SK-N-SH treated with all-trans-retinoic acid at 6 μM for 48 hours (cell line): ENCODE data around the gene SNRK.

Source experiments
- ATAC-seq: fragments of 200-7000 bp; cut with Tn5 transposase; 3 replicates; pipeline ENCODE4 v1.9.1; 2020; ENCODE audit warnings: mild to moderate bottlenecking, moderate library complexity
- ARNTL ChIP-seq: fragments of 450-650 bp; formaldehyde crosslinking; IDR thresholded peaks from 2 replicates; pipeline ENCODE4 v1.5.0; 2020; ENCODE audit warnings: low read depth, mild to moderate bottlenecking, moderate library complexity, borderline replicate concordance
- BACH2 ChIP-seq: fragments of 250-450 bp; sonication (Bioruptor Pico); IDR thresholded peaks from 2 replicates; pipeline ENCODE4 v1.9.0; 2021; ENCODE audit warnings: mild to moderate bottlenecking, borderline replicate concordance
- CREB5 ChIP-seq: fragments of 250-450 bp; sonication (Bioruptor Pico); IDR thresholded peaks from 2 replicates; pipeline ENCODE4 v1.5.1; 2020; ENCODE audit warnings: low read depth, mild to moderate bottlenecking, moderate library complexity
- CSDC2 ChIP-seq: fragments of 250-450 bp; sonication (Bioruptor Pico); IDR thresholded peaks from 2 replicates; pipeline ENCODE4 v1.5.0; 2020; ENCODE audit warnings: mild to moderate bottlenecking, moderate library complexity
- CSRNP3 ChIP-seq: fragments of 250-450 bp; sonication (Bioruptor Pico); IDR thresholded peaks from 2 replicates; pipeline ENCODE4 v1.5.1; 2021; ENCODE audit warnings: mild to moderate bottlenecking, moderate library complexity
- ESRRG ChIP-seq: fragments of 250-450 bp; sonication (Bioruptor Pico); IDR thresholded peaks from 2 replicates; pipeline ENCODE4 v1.6.1; 2021; ENCODE audit warnings: mild to moderate bottlenecking
- GLIS3 ChIP-seq: fragments of 250-450 bp; sonication (Bioruptor Pico); IDR thresholded peaks from 2 replicates; pipeline ENCODE4 v1.5.0; 2020; ENCODE audit warnings: mild to moderate bottlenecking, moderate library complexity
- ISL1 ChIP-seq: fragments of 250-450 bp; sonication (Bioruptor Pico); IDR thresholded peaks from 2 replicates; pipeline ENCODE4 v2.1.2; 2022; ENCODE audit warnings: mild to moderate bottlenecking, moderate library complexity
- POU6F1 ChIP-seq: fragments of 250-450 bp; sonication (Bioruptor Pico); IDR thresholded peaks from 2 replicates; pipeline ENCODE4 v1.8.0; 2021; ENCODE audit warnings: low read depth, mild to moderate bottlenecking, moderate library complexity, borderline replicate concordance
- PPARA ChIP-seq: fragments of 250-450 bp; sonication (Bioruptor Pico); IDR thresholded peaks from 2 replicates; pipeline ENCODE4 v1.5.0; 2020; ENCODE audit warnings: mild to moderate bottlenecking, borderline replicate concordance
- RARB ChIP-seq: fragments of 250-450 bp; sonication (Bioruptor Pico); IDR thresholded peaks from 2 replicates; pipeline ENCODE4 v1.8.0; 2021; ENCODE audit warnings: mild to moderate bottlenecking, moderate library complexity
- SNAI2 ChIP-seq: fragments of 250-450 bp; sonication (Bioruptor Pico); IDR thresholded peaks from 2 replicates; pipeline ENCODE4 v1.5.0; 2020; ENCODE audit warnings: mild to moderate bottlenecking, moderate library complexity
- TCF4 ChIP-seq: fragments of 250-450 bp; sonication (Bioruptor Pico); IDR thresholded peaks from 2 replicates; pipeline ENCODE4 v1.8.0; 2021; ENCODE audit warnings: mild to moderate bottlenecking, moderate library complexity, borderline replicate concordance
- TOX ChIP-seq: fragments of 250-450 bp; sonication (Bioruptor Pico); IDR thresholded peaks from 2 replicates; pipeline ENCODE4 v1.8.0; 2021; ENCODE audit warnings: mild to moderate bottlenecking, moderate library complexity, borderline replicate concordance
- ZC3H10 ChIP-seq: fragments of 250-450 bp; sonication (Bioruptor Pico); IDR thresholded peaks from 2 replicates; pipeline ENCODE4 v1.5.1; 2021; ENCODE audit warnings: mild to moderate bottlenecking, moderate library complexity
- ZFP3 ChIP-seq: fragments of 250-450 bp; sonication (Bioruptor Pico); IDR thresholded peaks from 2 replicates; pipeline ENCODE4 v1.5.0; 2020; ENCODE audit warnings: mild to moderate bottlenecking, moderate library complexity
- ZFP30 ChIP-seq: fragments of 450-650 bp; formaldehyde crosslinking; IDR thresholded peaks from 2 replicates; pipeline ENCODE4 v1.5.0; 2022; ENCODE audit warnings: mild to moderate bottlenecking, moderate library complexity
- ZNF565 ChIP-seq: fragments of 450-650 bp; formaldehyde crosslinking; conservative IDR thresholded peaks from 2 replicates; pipeline ENCODE4 v1.5.0; 2020; ENCODE audit warnings: low read depth, mild to moderate bottlenecking, moderate library complexity
- ZNF70 ChIP-seq: fragments of 450-650 bp; formaldehyde crosslinking; IDR thresholded peaks from 2 replicates; pipeline ENCODE4 v1.5.0; 2020; ENCODE audit warnings: mild to moderate bottlenecking, moderate library complexity
- TF ChIP-seq, protein P1 (sequence below): fragments of 250-450 bp; sonication (Bioruptor Pico); IDR thresholded peaks from 2 replicates; pipeline ENCODE4 v1.8.0; 2020; ENCODE audit warnings: mild to moderate bottlenecking, moderate library complexity, borderline replicate concordance
- TF ChIP-seq, protein P2 (sequence below): fragments of 250-450 bp; sonication (Bioruptor Pico); IDR thresholded peaks from 2 replicates; pipeline ENCODE4 v1.5.0; 2020; ENCODE audit warnings: mild to moderate bottlenecking, moderate library complexity

SNRK gene

GRCh38 chr3:43331381-43331780 is 45.0 kb downstream of the SNRK start:
- ATAC-seq = no peak

GRCh38 chr3:43334976-43335375 is 48.6 kb downstream of the SNRK start:
- TF ChIP-seq CREB5 (CRISPR knock-in tag) (no peak), ESRRG (no peak), PPARA (CRISPR knock-in tag) (no peak), SNAI2 (no peak), CSDC2 (CRISPR knock-in tag) (no peak), POU6F1 (no peak), ZFP30 (CRISPR knock-in tag) (no peak), BACH2 (CRISPR knock-in tag) (no peak), RARB (CRISPR knock-in tag) (no peak), ZFP3 (no peak)
- TF ChIP-seq, protein P1, sequence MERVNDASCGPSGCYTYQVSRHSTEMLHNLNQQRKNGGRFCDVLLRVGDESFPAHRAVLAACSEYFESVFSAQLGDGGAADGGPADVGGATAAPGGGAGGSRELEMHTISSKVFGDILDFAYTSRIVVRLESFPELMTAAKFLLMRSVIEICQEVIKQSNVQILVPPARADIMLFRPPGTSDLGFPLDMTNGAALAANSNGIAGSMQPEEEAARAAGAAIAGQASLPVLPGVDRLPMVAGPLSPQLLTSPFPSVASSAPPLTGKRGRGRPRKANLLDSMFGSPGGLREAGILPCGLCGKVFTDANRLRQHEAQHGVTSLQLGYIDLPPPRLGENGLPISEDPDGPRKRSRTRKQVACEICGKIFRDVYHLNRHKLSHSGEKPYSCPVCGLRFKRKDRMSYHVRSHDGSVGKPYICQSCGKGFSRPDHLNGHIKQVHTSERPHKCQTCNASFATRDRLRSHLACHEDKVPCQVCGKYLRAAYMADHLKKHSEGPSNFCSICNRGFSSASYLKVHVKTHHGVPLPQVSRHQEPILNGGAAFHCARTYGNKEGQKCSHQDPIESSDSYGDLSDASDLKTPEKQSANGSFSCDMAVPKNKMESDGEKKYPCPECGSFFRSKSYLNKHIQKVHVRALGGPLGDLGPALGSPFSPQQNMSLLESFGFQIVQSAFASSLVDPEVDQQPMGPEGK (CRISPR knock-in tag) = no peak
- TF ChIP-seq, all 23 proteins: peak for 0
- no peak for ATAC-seq

More at GRCh38 chr3:43331381-43331780, 45.0 kb downstream of the SNRK start:
- no peak for TF ChIP-seq ZNF70 (CRISPR knock-in tag)
- TF ChIP-seq ZNF565 = no peak
- TF ChIP-seq, protein P1 (CRISPR knock-in tag) = no peak

GRCh38 chr3:43335799-43336198 is 49.5 kb downstream of the SNRK start:
- TF ChIP-seq ZC3H10 (CRISPR knock-in tag) (no peak), ISL1 (CRISPR knock-in tag) (no peak), GLIS3 (CRISPR knock-in tag) (no peak), ARNTL (no peak), PPARA (CRISPR knock-in tag) (no peak), TOX (CRISPR knock-in tag) (no peak), ESRRG (no peak), ZNF565 (no peak), ZNF70 (CRISPR knock-in tag) (no peak), SNAI2 (no peak), RARB (CRISPR knock-in tag) (no peak), TCF4 (CRISPR knock-in tag) (no peak), BACH2 (CRISPR knock-in tag) (no peak), CSRNP3 (CRISPR knock-in tag) (no peak), ZFP3 (no peak)
- TF ChIP-seq, protein P2, sequence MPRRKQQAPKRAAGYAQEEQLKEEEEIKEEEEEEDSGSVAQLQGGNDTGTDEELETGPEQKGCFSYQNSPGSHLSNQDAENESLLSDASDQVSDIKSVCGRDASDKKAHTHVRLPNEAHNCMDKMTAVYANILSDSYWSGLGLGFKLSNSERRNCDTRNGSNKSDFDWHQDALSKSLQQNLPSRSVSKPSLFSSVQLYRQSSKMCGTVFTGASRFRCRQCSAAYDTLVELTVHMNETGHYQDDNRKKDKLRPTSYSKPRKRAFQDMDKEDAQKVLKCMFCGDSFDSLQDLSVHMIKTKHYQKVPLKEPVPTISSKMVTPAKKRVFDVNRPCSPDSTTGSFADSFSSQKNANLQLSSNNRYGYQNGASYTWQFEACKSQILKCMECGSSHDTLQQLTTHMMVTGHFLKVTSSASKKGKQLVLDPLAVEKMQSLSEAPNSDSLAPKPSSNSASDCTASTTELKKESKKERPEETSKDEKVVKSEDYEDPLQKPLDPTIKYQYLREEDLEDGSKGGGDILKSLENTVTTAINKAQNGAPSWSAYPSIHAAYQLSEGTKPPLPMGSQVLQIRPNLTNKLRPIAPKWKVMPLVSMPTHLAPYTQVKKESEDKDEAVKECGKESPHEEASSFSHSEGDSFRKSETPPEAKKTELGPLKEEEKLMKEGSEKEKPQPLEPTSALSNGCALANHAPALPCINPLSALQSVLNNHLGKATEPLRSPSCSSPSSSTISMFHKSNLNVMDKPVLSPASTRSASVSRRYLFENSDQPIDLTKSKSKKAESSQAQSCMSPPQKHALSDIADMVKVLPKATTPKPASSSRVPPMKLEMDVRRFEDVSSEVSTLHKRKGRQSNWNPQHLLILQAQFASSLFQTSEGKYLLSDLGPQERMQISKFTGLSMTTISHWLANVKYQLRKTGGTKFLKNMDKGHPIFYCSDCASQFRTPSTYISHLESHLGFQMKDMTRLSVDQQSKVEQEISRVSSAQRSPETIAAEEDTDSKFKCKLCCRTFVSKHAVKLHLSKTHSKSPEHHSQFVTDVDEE (CRISPR knock-in tag) = no peak
- TF ChIP-seq, all 23 proteins: peak for 0
- no peak for ATAC-seq
